GM19240 (cell line): Measurements from ENCODE around the gene HOXB2.

ENCODE experiments used
- DNase-seq: peaks from one replicate; pipeline ENCODE4 v3.0.0; 2011; ENCODE audit warnings: low spot score; ENCODE audit not compliant: insufficient read length

HOXB2 gene

GRCh38 chr17:48553190-48553547, 8.3 kb upstream of the HOXB2 start:
- DNase-seq: no peak

GRCh38 chr17:48552466-48553189, 7.7 kb upstream of the HOXB2 start:
- DNase-seq: no peak

- DNase-seq: no peak
These were observed 6.9 kb upstream of the HOXB2 start for GRCh38 chr17:48551596-48552465.

GRCh38 chr17:48551214-48551555, 6.3 kb upstream of the HOXB2 start:
- no peak for DNase-seq

GRCh38 chr17:48550502-48551213, 5.7 kb upstream of the HOXB2 start:
- no peak for DNase-seq

- no peak for DNase-seq
These were observed 5.1 kb upstream of the HOXB2 start for GRCh38 chr17:48549914-48550501.

GRCh38 chr17:48549281-48549630, 4.3 kb upstream of the HOXB2 start:
- DNase-seq: no peak

GRCh38 chr17:48548523-48549280, 3.8 kb upstream of the HOXB2 start:
- DNase-seq: no peak

- no peak for DNase-seq
These were observed 3.1 kb upstream of the HOXB2 start for GRCh38 chr17:48547808-48548522.

- no peak for DNase-seq
These were observed 2.3 kb upstream of the HOXB2 start for GRCh38 chr17:48546924-48547807.

GRCh38 chr17:48546137-48546923, 1.4 kb upstream of the HOXB2 start:
- no peak for DNase-seq

GRCh38 chr17:48545539-48545938, 630 bp upstream of the HOXB2 start:
- DNase-seq: no peak

GRCh38 chr17:48544349-48545021, 424 bp downstream of the HOXB2 start:
- no peak for DNase-seq

- no peak for DNase-seq
These were observed 1.0 kb downstream of the HOXB2 start for GRCh38 chr17:48543854-48544348.

- DNase-seq: no peak
These were observed 1.6 kb downstream of the HOXB2 start for GRCh38 chr17:48543107-48543853.

- no peak for DNase-seq
These were observed 2.2 kb downstream of the HOXB2 start for GRCh38 chr17:48542698-48543106.

- no peak for DNase-seq
These were observed 2.7 kb downstream of the HOXB2 start for GRCh38 chr17:48542114-48542656.
